ENCODE results near the gene TBC1D22A.

DNA sequence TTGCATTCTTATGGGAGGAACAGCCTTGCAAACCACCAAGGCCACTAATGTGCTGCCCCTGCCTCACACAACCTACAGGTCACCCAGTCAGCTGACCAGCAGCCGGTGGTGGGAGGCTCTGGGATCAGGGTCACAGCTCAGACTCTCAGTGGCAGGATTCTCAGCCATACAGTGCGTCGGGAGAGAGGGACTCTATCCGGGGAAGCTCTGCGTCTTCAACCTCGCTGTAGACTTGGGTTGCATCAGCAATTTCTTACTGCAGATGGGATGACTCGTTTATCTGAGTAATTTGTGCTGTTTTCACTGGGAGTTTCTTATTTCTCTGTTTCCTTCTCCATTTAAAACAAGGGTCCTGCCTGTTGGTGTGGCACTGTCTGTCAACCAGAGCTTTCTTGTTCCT, 257.7 kb downstream of the TBC1D22A start:
- TF ChIP-seq EP300 (IDR thresholded peaks at IDR 0.05) (no peak), CTCF (IDR thresholded peaks at IDR 0.05) (no peak)

All from ovary (tissue), 3 donors.